DMS79 (cell line): Measurements from ENCODE around the gene USP19.

ENCODE experiments used
- DNase-seq: peaks from one replicate; lab custom pipeline; 2025; lab: John Stamatoyannopoulos, UW

The USP19 gene, protein sequence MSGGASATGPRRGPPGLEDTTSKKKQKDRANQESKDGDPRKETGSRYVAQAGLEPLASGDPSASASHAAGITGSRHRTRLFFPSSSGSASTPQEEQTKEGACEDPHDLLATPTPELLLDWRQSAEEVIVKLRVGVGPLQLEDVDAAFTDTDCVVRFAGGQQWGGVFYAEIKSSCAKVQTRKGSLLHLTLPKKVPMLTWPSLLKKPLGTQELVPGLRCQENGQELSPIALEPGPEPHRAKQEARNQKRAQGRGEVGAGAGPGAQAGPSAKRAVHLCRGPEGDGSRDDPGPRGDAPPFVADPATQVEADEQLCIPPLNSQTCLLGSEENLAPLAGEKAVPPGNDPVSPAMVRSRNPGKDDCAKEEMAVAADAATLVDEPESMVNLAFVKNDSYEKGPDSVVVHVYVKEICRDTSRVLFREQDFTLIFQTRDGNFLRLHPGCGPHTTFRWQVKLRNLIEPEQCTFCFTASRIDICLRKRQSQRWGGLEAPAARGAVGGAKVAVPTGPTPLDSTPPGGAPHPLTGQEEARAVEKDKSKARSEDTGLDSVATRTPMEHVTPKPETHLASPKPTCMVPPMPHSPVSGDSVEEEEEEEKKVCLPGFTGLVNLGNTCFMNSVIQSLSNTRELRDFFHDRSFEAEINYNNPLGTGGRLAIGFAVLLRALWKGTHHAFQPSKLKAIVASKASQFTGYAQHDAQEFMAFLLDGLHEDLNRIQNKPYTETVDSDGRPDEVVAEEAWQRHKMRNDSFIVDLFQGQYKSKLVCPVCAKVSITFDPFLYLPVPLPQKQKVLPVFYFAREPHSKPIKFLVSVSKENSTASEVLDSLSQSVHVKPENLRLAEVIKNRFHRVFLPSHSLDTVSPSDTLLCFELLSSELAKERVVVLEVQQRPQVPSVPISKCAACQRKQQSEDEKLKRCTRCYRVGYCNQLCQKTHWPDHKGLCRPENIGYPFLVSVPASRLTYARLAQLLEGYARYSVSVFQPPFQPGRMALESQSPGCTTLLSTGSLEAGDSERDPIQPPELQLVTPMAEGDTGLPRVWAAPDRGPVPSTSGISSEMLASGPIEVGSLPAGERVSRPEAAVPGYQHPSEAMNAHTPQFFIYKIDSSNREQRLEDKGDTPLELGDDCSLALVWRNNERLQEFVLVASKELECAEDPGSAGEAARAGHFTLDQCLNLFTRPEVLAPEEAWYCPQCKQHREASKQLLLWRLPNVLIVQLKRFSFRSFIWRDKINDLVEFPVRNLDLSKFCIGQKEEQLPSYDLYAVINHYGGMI (N-terminal part only)

DNA sequence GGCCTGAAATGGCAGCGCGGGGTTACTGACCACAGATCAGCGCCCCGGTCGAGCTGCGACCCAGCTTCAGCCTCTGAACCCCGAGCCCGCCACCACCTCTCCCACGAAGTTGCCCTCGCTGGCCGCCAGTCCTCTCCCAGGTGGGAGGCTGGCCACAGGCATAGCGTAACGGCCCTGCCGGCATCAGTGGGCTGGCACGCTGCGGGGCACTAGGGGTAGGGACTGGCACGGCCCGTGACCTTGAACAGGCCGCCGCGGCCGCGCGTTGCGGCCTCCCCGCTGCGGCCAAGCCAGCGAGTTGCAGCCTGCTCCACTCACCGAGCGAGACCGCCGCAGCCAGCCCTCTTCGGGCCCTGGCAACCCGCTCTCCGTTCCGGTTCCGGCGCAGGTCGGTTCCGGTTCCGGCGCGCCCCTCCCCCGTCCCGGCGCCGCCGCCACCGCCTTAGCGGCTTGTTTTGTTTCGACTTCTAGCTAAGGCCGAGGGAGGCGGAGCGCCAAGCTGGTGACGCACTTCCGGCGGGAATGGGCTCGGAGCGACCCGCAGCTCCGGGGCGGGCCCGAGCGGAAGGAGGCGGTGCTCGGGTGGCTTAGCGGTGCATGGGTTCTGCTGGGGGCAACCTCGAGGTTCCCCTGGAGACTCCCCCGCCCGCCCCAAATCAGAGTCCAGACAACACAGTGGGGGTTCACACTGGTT, at the start of gene USP19:
TSS of gene USP19 (minus strand) at position 386 of the 694 bp plus-strand sequence. CDS start 1,678 bp downstream, outside the sequence.
- peak; percentile 68 for DNase-seq

DNA sequence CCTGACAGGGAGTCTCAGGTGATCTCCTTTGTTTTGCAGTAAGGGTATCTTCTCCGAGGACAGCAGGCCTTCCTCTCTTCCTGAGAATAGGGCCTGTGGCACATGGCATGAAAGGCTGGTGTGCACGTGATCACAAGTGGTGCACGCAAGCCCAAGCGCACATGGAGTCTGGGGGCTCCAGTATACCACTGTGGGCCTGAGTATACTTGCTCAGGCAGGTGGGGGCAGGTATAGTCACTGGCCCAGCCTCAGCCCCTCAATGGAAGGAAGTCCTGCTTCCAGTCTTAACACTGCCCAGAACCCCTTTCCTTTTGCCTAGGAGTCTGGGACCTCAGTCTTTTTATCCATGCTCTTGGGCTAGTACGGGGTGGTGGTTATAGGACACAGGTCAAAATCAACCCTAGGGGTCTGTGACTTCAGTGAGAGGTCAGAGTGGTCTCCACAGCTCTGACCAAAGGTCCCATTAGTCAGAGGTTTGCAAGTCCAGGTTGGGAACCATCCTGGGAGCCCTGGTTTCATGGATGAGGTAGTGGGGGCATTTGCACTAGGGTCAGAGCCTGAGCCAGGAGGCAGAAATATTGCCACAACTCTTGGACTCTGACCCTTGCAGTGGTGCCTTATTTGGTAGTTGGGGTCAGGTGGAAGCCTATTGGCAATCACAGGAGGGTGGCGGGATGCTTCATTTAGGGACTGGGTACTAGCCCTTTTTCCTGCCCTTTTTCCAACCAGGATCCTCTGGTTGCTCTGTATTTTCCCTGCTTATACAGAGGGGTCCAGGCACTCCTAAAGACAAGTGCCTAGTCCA, 46.3 kb upstream of the USP19 start:
- no peak for DNase-seq

DNA sequence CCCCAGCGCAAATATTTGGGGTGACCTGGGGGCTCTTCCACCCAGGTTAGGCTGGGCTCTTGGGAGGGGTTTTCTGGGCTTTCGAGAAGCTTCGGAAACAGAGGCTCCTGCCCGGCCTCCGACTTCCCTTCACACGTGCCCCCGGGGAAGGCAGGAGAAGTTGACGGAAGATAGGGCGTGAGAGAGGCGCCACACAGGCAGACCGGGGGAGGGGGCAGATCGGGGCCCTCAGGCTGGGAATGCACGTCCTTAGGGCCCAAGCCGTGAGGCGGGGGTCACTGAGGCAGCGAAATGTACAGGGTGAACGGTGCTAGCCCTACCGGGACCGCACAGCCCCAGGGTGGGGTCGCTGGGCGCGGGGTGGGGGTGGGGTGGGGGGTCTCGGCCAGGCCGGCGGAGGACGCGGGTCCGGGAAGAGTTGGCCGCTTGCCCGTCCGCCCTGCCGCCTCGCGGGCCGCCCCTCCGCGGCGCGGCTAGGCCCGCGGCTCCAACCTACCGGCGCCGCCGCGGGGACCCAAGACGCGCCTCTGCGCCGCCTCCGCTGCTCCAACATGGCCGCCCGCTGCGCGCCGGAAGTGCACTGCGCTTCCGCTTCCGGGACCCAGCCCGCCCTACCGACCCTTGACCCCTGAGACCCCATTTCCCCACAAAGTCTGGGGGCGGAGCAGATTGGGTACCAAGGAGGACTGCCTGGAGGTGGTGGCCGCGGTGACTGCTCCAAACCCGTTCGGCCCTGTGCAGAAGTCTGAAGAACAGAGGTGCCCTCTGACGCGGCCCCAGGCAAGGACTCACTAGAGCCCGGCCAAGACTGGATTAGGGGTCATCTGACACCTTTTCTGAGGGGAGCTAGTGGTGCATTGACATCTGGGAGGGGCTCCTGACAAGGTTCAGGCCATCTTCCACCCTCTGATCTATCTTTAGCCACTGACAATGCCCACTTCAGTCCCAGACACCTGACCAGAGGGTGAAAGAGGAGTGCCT, 45.4 kb upstream of the USP19 start, which contains the start of gene CCDC71:
TSS of gene CCDC71 (minus strand) at position 561 of the 981 bp plus-strand sequence. CDS start 2,123 bp downstream, outside the sequence.
- peak; percentile 30 for DNase-seq

DNA sequence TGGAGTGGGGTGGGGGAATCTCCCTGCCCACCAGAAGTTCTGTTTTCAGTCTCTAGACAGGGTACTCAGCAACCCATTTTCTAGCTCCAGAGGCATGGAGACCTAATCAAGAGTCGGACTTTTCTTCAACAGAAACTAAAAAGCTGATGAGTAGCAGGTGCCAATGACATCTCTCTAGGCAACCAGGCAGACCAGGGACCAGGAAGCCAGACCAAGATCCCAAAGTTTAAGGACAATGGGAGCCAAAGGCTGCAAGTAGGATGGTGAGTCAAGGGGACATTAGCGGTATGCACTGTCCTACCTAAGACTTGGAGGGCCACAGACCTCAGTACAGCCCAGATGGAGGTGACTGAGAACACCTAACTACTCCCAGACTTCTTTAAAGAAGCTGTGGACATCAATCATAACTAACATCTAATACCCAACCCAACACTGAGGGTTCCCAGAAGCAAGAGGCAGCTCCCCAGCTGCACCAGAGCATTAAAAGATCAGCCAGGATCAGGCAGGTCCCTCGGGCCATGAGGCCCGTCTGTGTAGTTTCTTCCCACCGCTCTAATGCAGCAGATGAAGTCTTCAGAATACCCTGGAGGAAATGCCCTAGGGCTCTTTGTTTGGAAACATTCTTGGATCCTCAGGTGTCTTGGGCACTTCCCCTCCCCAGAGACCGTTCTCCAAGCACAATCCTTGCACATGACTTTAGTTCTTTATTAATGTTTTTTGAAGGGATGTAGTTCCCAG, 44.5 kb upstream of the USP19 start:
- DNase-seq = no peak

DNA sequence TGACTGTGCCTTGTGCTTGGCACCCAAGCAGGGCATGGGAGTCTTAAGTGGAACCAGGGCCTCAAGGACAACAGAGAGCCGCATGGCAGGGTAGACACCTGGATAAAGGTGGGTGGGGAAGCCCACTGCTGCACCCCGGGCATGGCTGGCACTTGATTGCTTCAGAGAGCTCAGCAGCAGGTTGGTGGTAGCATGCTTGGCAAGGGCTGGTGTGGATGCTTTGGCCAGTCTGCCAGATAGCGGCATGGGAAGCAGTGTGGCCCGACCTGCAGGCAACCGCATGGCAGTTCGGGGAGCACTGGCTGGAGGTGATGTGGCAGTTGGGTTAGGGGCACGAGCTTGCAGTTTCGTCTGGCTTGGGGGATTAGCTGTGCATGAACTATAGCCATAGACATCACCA, 43.0 kb upstream of the USP19 start:
- no peak for DNase-seq

DNA sequence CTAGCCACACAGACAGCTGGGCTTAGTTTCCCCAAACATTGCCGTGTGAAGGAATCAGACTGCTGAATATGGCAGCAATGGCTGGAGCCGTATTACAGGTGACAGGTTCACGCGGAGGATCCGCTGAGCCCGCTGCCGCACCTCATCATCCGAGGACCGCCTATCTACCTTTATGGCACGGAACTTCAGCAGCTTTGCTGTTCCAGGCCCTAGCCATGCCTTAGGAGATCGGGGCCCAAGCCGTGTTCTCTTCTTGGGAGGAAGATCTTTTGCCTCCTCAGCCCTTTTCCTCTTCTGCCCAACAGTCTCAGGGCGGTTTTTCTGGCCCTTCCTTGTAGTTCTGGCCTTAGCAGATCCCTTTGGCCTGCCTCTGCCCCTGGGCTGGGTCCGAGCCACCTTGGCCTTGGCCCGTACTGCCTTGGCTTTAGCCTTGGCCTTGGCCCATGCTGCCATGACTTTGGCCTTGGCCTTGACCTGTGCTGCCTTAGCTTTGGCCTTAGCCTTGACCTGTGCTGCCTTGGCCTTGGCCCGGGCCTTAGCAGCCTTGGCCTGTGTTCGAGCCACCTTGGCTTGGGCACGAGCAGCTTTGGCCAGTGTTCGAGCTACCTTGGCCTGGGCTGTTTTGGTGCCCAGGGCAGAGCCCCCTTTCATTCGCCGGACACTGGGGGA, 42.3 kb upstream of the USP19 start:
- no peak for DNase-seq

DNA sequence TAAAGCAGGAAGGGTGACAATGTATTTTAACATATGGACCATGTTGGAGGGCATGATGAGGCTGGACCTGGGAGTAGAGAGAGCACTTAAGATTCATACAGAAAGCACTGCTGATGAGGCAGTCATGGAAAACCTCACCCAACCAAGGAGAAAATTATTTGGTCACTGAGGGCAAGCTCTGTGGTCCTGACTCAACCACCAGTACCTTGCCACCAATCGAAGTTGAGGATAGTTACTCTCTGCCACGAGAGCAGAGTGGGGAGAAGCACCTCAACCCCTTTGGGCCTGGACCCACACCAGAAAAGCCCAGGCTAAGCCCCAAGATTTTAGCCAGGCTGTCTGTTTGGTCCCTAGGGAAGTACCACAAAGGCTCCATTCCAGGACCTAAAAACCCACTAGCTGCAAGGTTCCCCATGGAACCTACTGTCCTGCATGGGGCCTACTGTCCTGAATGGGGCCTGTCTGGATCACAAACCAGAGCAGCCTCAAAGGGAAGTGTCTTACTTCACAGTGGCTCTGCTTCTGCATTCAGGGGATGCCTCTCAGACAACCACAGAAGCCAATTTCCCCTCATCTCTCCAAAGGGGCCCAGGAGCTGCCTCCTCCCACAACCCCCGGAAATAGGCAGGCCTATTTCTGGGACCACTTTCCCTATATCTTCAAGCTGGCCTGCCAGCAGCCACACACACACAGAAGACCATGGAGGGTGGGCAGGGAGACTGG, 41.3 kb upstream of the USP19 start:
- DNase-seq = no peak

DNA sequence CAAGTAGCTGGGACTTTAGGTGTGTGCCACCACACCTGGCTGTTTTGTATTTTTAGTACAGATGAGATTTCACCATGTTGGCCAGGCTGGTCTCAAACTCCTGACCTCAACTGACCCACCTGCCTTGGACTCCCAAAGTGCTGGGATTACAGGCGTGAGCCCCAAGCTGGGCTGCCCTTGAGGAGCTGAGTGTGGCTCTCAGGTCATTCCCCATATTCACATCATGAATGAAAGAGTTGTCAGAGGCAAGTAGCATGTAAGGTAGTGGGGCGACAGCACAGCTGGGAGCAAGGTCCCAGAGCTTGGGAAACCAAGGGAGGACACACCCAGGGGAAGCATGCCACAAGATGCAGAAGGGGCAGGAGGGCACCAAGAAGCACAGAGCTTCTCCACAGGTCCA, 40.6 kb upstream of the USP19 start:
- no peak for DNase-seq

DNA sequence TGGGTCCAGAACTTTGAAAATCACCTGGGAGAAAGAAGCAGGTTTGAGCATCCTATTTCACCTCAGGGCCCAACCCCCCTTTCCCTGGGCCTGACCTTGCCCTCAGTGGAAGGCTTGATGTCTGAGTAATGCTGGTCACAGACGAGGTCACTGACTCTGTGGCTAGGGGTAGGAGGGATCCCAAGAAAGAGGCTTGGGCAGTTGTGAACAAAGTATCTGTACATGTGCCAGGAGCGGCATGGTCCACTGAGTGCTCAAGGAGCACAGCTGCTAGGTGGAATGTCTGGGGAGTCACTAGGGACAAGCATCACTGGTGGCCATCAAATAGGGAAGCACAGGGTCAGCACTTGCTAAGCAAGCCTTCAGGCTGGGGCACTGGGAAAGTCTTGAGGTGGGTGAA, 38.2 kb upstream of the USP19 start:
- DNase-seq = no peak

DNA sequence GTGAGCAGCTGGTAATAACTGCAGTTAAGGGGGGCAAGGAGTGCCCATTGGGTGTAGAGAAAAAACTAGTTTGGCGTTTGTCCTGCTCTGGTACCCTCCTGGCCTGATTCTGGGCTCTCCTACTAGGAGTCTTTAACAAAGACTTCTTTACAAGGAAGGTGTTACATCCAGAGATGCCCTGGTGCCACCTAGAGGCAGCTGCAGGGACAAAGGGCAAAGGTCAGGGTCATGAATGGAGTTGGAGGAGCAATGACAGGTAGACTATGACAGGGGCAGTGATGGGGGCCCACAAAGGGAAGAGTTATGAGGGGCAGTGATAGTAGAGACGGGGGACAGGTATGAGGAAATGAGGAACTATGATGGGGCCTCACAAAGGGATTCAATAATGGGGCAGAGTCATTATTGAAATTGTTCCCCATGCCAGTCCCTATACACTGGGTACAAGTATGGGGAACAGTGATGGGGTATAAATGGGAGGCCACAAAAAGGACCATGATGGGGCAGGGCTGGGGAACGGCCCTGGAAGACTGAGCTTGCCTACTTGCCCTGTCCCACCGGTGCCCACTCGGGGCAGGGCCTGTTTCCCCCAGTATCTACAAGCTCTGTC, 37.6 kb upstream of the USP19 start:
- no peak for DNase-seq

DNA sequence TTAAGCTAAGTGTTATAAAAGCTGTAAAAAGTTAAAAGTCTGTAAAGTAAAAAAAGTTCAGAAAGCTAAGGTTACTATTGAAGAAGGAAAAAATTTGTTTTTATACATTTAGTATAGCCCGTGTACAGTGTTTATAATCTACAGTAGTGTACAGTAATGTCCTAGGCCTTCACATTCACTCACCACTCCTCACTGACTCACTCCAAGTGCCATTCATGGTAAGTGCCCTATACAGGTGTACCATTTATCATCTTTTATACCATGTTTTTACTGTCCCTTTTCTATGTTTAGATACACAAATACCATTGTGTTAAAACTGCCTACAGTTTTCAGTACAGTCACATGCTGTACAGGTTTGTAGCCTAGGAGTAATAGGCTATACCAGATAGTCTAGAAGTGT, 36.7 kb upstream of the USP19 start:
- DNase-seq = no peak

DNA sequence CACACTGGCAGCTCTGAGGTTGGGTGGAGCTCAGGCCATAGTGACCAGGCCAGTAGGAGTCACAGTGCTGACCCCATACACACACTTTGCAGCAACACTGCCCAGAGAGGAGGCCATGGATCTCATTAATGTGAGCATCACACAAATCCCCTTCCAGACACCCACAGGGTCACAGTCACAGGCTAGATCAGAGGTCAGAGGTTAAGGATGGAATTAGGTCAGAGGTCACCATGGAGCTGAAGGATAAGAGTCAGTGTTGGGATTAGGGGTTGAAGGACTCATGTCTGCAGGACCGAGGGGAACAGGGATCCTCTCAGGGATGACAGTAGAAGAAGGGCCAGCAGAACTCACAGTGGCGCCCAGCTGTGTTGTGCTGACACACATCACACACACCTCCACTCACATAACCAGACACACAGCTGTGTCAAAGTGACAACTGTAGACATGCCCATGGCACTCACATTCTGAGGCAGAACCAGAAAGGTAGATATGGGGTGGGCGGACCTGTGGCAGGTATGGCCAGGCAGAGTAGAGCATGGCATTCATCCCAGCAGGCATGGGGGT, 32.8 kb upstream of the USP19 start:
- no peak for DNase-seq

DNA sequence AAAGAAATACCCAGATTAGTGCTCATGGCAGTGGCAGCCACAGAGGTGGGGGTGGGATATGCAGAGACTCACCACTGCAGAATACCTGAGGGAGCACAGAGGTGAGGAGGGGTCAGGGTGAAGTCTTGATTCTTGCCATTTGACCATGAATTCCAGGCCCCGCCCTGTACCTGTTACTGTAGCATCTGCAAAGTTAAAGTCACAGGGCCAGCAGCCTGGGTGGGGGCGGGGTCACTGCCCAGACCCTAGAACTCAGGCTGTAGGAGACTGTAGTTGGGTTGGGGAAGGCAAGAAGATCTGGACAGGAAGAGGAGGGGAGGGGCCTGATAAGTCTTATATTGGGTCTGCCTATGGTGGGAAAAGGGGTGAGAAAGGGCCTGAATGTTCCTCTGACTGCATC, 31.0 kb upstream of the USP19 start:
- DNase-seq = no peak

DNA sequence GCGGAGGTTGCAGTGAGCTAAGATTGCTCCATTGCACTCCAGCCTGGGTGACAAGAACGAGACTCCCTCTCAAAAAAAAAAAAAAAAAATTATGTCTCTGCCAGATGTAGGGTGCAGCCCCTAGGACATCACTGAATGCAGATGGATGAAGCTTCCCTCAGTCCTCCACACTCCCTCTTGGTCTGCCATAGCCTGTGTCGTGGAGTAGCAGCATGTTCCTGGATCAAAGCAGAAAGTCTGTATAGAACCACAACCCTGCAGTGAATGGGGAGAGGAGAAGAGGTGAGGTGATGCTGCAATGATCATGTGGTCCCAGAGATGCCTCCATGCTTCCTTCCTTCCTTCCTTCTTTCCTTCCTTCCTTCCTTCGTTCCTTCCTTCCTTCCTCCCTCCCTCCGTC, 27.5 kb upstream of the USP19 start:
- DNase-seq = no peak

DNA sequence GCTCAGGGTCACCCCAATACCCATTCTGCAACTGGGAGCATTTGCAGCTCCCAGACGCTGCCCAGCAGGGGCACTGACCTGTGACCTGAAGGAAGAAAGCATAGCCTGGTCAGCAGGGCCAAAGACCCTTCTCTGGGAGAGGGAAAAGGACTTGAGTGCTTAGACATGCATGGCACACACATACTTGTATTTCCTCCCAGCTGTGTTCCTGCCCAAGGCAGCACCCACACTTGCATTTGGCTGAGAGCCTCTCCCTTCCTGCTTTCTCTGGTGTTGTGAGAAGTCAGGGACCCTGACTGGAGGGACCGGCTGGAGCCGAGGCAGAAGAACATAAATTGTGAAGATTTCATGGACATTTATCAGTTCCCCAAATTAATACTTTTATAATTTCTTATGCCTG, 19.5 kb upstream of the USP19 start:
- no peak for DNase-seq

DNA sequence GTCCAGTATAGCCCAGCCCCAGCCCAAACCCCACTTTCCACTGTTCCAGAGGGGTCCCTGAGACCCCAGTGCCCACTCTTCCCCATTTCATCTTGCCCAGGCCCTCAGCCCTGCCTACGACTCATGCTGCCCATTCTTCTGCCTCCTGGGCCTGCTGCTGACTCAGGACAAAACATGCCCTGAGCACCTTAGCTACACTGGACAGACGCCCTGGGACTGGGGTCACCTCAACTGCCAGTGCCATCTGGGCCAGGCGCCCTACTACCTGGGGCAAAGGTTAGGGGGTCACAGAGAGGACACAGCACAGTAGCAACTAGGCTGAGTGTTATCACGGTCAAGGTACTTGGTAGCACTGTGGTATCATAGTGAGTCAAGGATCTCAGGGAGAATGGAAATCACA, 14.9 kb upstream of the USP19 start:
- no peak for DNase-seq
